ENCODE results near the gene PLXNA4. TPM values are rescaled to one million over a fixed set of nuclear protein-coding genes. Genes with fewer than 3 reads are reported as not detected.
"Not testable (repeated sequence)": the region's sequence is repeated elsewhere in the genome, so short reads cannot be mapped to it uniquely, and the experiment has no call there.

PLXNA4 gene
- total and polyA plus RNA-seq, 12 donors = 0.83 to 17.0 (median 11.5) TPM

GRCh38 chr7:132179681-132180080 is 396.6 kb downstream of the PLXNA4 start:
- intact Hi-C loops (cut with DNase I) = no loop called here
- no peak overlapping the region for H3K4me3 ChIP-seq
- H3K36me3 ChIP-seq = peaks cover 0 to 24% (median 0%) of the 10 kb centered on the region in 9 donors
- H3K27me3 ChIP-seq = no peaks in the 10 kb centered on the region
- no peak overlapping the region for H3K27ac ChIP-seq
- 95 to 96% methylated on average over 20 of the region's 20 CpGs for WGBS, 2 donors
- no peaks in the 10 kb centered on the region for H3K4me1 ChIP-seq
- no peaks in the 10 kb centered on the region for H3K9me3 ChIP-seq
- TF ChIP-seq CTCF (IDR thresholded peaks at IDR 0.05) = no peak
- ATAC-seq (no peak), DNase-seq (no peak)

GRCh38 chr7:132179080-132179430 is 397.2 kb downstream of the PLXNA4 start:
- WGBS, 2 donors = 76% methylated on average over 10 of the region's 10 CpGs
- H3K27me3 ChIP-seq = no peaks in the 10 kb centered on the region
- intact Hi-C loops (cut with DNase I) = no loop called here
- no peaks in the 10 kb centered on the region for H3K4me1 ChIP-seq
- no peak overlapping the region for H3K4me3 ChIP-seq
- no peak for DNase-seq
- no peaks in the 10 kb centered on the region for H3K9me3 ChIP-seq
- no peak overlapping the region for H3K27ac ChIP-seq
- H3K36me3 ChIP-seq = peaks cover 0 to 30% (median 0%) of the 10 kb centered on the region in 9 donors
- ATAC-seq = no peak
- no peak for TF ChIP-seq CTCF (IDR thresholded peaks at IDR 0.05)

GRCh38 chr7:132178402-132179079 is 397.7 kb downstream of the PLXNA4 start:
- DNase-seq; H3K4me1 ChIP-seq; H3K27me3 ChIP-seq; intact Hi-C loops (cut with DNase I); H3K4me3 ChIP-seq; H3K27ac ChIP-seq; H3K9me3 ChIP-seq; ATAC-seq: not testable (repeated sequence)
- peaks cover 0 to 34% (median 0%) of the 10 kb centered on the region in 9 donors for H3K36me3 ChIP-seq
- WGBS, 2 donors = 67 to 79% methylated on average over 8 of the region's 8 CpGs

- Histone ChIP-seq H3K4me1 (no peaks in the 10 kb centered on the region), H3K9me3 (no peaks in the 10 kb centered on the region), H3K36me3 (peaks cover 0 to 35% (median 0%) of the 10 kb centered on the region in 9 donors), H3K27ac (no peak overlapping the region), H3K27me3 (no peaks in the 10 kb centered on the region), H3K4me3 (no peak overlapping the region)
- 81 to 85% methylated on average over 10 of the region's 10 CpGs for WGBS, 2 donors
- DNase-seq (no peak), ATAC-seq (no peak)
- intact Hi-C loops (cut with DNase I) = no loop called here
- TF ChIP-seq CTCF (IDR thresholded peaks at IDR 0.05) = no peak
These were observed 398.4 kb downstream of the PLXNA4 start for GRCh38 chr7:132177708-132178401.

DNA sequence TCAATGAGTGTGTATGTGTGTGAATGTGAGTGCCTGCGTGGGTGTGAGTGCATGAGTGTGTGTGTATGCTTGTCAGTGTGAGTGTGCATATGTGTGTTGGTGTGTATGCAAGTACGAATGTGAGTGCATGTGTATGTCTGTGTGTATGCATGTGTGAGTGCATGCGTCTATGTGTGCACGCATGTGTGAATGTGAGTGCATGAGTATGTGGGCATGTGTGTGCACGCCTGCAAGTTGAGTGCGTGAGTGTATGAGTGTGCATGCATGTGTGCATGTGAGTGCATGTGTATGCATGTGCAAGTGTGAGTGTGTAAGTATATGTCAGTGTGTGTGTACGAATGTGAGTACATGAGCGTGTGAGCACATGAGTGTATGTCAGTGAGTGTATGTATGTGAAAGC is 399.6 kb downstream of the PLXNA4 start:
- ATAC-seq (peak in 1 of 8 donors; percentile 19), DNase-seq (no peak)
- Histone ChIP-seq H3K4me1 (peaks cover 0 to 3% (median 0%) of the 10 kb centered on the region in 9 donors), H3K36me3 (peaks cover 0 to 31% (median 0%) of the 10 kb centered on the region in 9 donors), H3K9me3 (no peaks in the 10 kb centered on the region), H3K27me3 (no peaks in the 10 kb centered on the region), H3K27ac (no peak overlapping the region), H3K4me3 (no peak overlapping the region)
- intact Hi-C loops (cut with DNase I) = no loop called here
- 85 to 91% methylated on average over 8 of the region's 8 CpGs for WGBS, 2 donors
- TF ChIP-seq CTCF (IDR thresholded peaks at IDR 0.05) = no peak

All from heart right ventricle (tissue), 16 donors.